HepG2 (cell line): Measurements from ENCODE around the gene TEX30. TPM values are rescaled to one million over a fixed set of nuclear protein-coding genes. Genes with fewer than 3 reads are reported as not detected.

Experiments used
- GABPA ChIP-seq, 2 experiments: IDR thresholded peaks; 2 replicates each; pipeline ENCODE4 v1.6.1; 2011 to 2016; ENCODE audit warnings: low read depth in 2 of 2, low read length in 1 of 2, missing biosample characterization in 1 of 2, missing genetic modification characterization in 1 of 2
- MIER2 ChIP-seq: IDR thresholded peaks from 2 replicates; pipeline ENCODE4 v1.6.1; 2016; ENCODE audit warnings: missing biosample characterization, missing genetic modification reagents
- SAFB2 ChIP-seq: sonication (generic); formaldehyde crosslinking; IDR thresholded peaks from 2 replicates; pipeline ENCODE4 v1.5.1; 2020; ENCODE audit warnings: missing genetic modification reagents, low read depth, mild to moderate bottlenecking, borderline replicate concordance
- ZBTB7B ChIP-seq: sonication (generic); formaldehyde crosslinking; IDR thresholded peaks from 2 replicates; pipeline ENCODE4 v1.4.0; 2020; ENCODE audit warnings: missing genetic modification reagents
- ZNF589 ChIP-seq: sonication (generic); formaldehyde crosslinking; conservative IDR thresholded peaks from 2 replicates; pipeline ENCODE4 v1.8.0; 2022; ENCODE audit warnings: mild to moderate bottlenecking, moderate library complexity, missing genetic modification reagents
- ZNF883 ChIP-seq: sonication (generic); formaldehyde crosslinking; IDR thresholded peaks from 2 replicates; pipeline ENCODE4 v1.5.1; 2020; ENCODE audit warnings: mild to moderate bottlenecking, missing genetic modification reagents; ENCODE audit errors: not compliant biosample characterization
- ZSCAN21 ChIP-seq: sonication (generic); formaldehyde crosslinking; IDR thresholded peaks from 2 replicates; pipeline ENCODE4 v1.8.0; 2022; ENCODE audit warnings: mild to moderate bottlenecking, missing genetic modification reagents, moderate library complexity, borderline replicate concordance
- polyA plus RNA-seq, 8 experiments: library from polyadenylated mRNA; depleted of rRNA in 3 of 8; stranded (reverse) in 7 of 8; unstranded in 1 of 8; fragments of >200 nt; fragmentation: Illumina TruSeq in 4 of 8; extraction: Trizol in 4 of 8; gene quantifications; 2 replicates each; pipeline versions ENCODE4 v1.2.1 to v1.2.3, GENCODE V29; 2011 to 2016; ENCODE audit warnings: low read depth in 4 of 8, missing spikeins in 1 of 8, mixed read lengths in 1 of 8; ENCODE audit not compliant: insufficient read depth in 1 of 8
- total RNA-seq, 5 experiments: library from RNA; depleted of rRNA; stranded (reverse); fragments of >200 nt; fragmentation: Illumina TruSeq; extraction: Trizol; gene quantifications; 2 replicates each; pipeline ENCODE4 v1.2.3, GENCODE V29; 2016; ENCODE audit warnings: low read depth in 1 of 5
- TF ChIP-seq, protein P1 (sequence below): sonication (generic); formaldehyde crosslinking; IDR thresholded peaks from 2 replicates; pipeline ENCODE4 v1.5.1; 2020; ENCODE audit warnings: mild to moderate bottlenecking, missing genetic modification reagents, moderate library complexity
- TF ChIP-seq, protein P2 (sequence below): sonication (generic); formaldehyde crosslinking; IDR thresholded peaks from 2 replicates; pipeline ENCODE4 v1.8.0; 2022; ENCODE audit warnings: missing genetic modification reagents, mild to moderate bottlenecking, inconsistent platforms, borderline replicate concordance
- TF ChIP-seq, protein P3 (sequence below): sonication (generic); formaldehyde crosslinking; IDR thresholded peaks from 2 replicates; pipeline ENCODE4 v1.4.0; 2020; ENCODE audit warnings: missing genetic modification reagents, borderline replicate concordance
- TF ChIP-seq, protein P4 (sequence below): sonication (generic); formaldehyde crosslinking; IDR thresholded peaks from 2 replicates; pipeline ENCODE4 v1.5.0; 2020; ENCODE audit warnings: missing genetic modification reagents
- TF ChIP-seq, protein P5 (sequence below): sonication (generic); formaldehyde crosslinking; conservative IDR thresholded peaks from 2 replicates; pipeline ENCODE4 v1.4.0; 2020; ENCODE audit warnings: missing genetic modification reagents
- TF ChIP-seq, protein P6 (sequence below): sonication (generic); formaldehyde crosslinking; IDR thresholded peaks from 2 replicates; pipeline ENCODE4 v1.5.1; 2020; ENCODE audit warnings: mild to moderate bottlenecking, missing genetic modification reagents, moderate library complexity

The TEX30 gene
- total and polyA plus RNA-seq, 2 of the 13 experiments (the other 11 are each of a cell fraction or from before 2014, with no cell fraction given), result 0.60 to 1.2 TPM

DNA sequence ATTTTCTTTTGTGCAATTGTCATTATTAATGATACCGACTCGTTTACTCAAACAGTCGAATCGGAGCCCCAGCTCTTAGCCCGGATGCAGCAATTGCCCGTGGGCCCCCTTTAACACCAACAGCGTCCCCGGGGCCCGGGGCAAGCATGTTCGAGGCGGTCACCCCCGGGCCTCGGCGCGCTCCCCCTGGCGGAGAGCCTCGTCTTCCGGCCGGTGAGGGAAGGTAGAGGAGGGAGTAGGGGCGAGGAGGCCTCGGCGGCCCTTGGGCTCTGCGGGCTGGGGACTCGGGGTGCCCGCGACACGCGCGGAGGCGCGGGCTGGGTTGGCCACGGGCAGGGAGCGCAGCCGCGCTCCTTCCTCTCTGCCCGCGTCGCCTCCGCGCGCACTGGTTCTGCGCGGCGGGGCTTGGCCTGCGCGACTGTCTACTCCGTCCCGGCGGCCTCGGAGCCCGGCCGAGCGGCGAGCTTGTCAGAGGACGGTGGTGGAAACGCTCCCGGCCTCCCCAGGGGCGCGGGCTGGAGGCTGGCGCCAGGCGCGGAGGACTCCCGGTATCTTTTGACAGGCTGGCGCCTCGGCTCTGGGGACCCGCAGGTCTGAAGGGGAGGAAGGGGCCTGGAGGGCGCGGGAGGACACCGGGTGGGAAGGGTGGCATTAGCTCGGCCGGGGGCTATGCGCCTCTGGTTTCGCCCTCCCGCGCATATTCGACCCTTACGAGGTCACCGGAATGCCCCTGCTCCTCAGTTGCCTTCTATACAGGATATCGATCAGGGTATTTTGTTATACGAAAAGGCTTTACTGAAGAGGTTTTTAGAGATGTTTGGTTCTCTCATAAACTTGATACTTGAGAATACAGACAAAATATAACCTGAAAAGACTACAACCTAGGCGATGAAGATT, 26.8 kb upstream of the TEX30 start (continued):
- TF ChIP-seq, protein P1, sequence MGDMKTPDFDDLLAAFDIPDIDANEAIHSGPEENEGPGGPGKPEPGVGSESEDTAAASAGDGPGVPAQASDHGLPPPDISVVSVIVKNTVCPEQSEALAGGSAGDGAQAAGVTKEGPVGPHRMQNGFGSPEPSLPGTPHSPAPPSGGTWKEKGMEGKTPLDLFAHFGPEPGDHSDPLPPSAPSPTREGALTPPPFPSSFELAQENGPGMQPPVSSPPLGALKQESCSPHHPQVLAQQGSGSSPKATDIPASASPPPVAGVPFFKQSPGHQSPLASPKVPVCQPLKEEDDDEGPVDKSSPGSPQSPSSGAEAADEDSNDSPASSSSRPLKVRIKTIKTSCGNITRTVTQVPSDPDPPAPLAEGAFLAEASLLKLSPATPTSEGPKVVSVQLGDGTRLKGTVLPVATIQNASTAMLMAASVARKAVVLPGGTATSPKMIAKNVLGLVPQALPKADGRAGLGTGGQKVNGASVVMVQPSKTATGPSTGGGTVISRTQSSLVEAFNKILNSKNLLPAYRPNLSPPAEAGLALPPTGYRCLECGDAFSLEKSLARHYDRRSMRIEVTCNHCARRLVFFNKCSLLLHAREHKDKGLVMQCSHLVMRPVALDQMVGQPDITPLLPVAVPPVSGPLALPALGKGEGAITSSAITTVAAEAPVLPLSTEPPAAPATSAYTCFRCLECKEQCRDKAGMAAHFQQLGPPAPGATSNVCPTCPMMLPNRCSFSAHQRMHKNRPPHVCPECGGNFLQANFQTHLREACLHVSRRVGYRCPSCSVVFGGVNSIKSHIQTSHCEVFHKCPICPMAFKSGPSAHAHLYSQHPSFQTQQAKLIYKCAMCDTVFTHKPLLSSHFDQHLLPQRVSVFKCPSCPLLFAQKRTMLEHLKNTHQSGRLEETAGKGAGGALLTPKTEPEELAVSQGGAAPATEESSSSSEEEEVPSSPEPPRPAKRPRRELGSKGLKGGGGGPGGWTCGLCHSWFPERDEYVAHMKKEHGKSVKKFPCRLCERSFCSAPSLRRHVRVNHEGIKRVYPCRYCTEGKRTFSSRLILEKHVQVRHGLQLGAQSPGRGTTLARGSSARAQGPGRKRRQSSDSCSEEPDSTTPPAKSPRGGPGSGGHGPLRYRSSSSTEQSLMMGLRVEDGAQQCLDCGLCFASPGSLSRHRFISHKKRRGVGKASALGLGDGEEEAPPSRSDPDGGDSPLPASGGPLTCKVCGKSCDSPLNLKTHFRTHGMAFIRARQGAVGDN (CRISPR knock-in tag), result peak; percentile 89
- TF ChIP-seq SAFB2, result peak; percentile 39; the same call in 1 of the 2 replicates
- TF ChIP-seq ZNF589, result no peak; the same call in 1 of the 2 replicates
- peak; percentile 57 for TF ChIP-seq GABPA (IDR thresholded peaks at IDR 0.05; ENCODE audit: low read depth, low read length)
- peak; percentile 82 for TF ChIP-seq GABPA (CRISPR knock-in tag; IDR thresholded peaks at IDR 0.05; ENCODE audit: low read depth)
- TF ChIP-seq, protein P2, sequence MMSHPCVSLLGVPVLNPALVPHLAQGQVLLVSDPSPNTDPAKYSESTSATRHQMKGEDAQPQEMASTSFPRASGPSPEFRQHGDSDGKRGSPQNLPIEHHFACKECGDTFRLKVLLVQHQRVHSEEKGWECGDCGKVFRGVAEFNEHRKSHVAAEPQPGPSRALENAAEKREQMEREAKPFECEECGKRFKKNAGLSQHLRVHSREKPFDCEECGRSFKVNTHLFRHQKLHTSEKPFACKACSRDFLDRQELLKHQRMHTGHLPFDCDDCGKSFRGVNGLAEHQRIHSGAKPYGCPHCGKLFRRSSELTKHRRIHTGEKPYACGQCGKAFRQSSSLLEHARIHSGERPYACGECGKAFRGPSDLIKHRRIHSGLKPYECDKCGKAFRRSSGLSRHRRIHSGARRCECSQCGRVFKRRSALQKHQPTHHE (CRISPR knock-in tag), result 0 out of 2 replicates have a peak, but pooled peaks have one; percentile 38
- TF ChIP-seq MIER2 (CRISPR knock-in tag), result no peak
- peak; percentile 63 for TF ChIP-seq ZNF883
- TF ChIP-seq, protein P3, sequence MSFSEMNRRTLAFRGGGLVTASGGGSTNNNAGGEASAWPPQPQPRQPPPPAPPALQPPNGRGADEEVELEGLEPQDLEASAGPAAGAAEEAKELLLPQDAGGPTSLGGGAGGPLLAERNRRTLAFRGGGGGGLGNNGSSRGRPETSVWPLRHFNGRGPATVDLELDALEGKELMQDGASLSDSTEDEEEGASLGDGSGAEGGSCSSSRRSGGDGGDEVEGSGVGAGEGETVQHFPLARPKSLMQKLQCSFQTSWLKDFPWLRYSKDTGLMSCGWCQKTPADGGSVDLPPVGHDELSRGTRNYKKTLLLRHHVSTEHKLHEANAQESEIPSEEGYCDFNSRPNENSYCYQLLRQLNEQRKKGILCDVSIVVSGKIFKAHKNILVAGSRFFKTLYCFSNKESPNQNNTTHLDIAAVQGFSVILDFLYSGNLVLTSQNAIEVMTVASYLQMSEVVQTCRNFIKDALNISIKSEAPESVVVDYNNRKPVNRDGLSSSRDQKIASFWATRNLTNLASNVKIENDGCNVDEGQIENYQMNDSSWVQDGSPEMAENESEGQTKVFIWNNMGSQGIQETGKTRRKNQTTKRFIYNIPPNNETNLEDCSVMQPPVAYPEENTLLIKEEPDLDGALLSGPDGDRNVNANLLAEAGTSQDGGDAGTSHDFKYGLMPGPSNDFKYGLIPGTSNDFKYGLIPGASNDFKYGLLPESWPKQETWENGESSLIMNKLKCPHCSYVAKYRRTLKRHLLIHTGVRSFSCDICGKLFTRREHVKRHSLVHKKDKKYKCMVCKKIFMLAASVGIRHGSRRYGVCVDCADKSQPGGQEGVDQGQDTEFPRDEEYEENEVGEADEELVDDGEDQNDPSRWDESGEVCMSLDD (CRISPR knock-in tag), result peak; percentile 64; the same call in 1 of the 2 replicates
- TF ChIP-seq ZBTB7B (CRISPR knock-in tag), result peak; percentile 82
- TF ChIP-seq, protein P4, sequence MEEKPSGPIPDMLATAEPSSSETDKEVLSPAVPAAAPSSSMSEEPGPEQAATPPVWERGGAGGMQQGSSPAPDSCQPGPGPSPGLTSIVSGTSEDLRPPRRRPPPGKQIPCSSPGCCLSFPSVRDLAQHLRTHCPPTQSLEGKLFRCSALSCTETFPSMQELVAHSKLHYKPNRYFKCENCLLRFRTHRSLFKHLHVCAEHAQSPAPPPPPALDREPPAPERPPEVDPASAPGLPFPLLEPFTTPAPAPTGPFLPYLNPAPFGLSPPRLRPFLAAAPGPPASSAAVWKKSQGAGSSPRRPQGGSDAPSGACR (CRISPR knock-in tag), result peak; percentile 50; the same call in 1 of the 2 replicates
- TF ChIP-seq, protein P5, sequence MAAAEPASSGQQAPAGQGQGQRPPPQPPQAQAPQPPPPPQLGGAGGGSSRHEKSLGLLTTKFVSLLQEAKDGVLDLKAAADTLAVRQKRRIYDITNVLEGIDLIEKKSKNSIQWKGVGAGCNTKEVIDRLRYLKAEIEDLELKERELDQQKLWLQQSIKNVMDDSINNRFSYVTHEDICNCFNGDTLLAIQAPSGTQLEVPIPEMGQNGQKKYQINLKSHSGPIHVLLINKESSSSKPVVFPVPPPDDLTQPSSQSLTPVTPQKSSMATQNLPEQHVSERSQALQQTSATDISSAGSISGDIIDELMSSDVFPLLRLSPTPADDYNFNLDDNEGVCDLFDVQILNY, result no peak
- TF ChIP-seq, protein P6, sequence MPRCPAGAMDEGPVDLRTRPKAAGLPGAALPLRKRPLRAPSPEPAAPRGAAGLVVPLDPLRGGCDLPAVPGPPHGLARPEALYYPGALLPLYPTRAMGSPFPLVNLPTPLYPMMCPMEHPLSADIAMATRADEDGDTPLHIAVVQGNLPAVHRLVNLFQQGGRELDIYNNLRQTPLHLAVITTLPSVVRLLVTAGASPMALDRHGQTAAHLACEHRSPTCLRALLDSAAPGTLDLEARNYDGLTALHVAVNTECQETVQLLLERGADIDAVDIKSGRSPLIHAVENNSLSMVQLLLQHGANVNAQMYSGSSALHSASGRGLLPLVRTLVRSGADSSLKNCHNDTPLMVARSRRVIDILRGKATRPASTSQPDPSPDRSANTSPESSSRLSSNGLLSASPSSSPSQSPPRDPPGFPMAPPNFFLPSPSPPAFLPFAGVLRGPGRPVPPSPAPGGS, result peak; percentile 60; the same call in 1 of the 2 replicates
- peak; percentile 77 for TF ChIP-seq ZSCAN21 (CRISPR knock-in tag)
